Uterus (tissue), 4 donors: Measurements from ENCODE around the gene HOXB4. TPM values are rescaled to one million over a fixed set of nuclear protein-coding genes. Genes with fewer than 3 reads are reported as not detected.

Experiments used
- DNase-seq, 2 donors: peaks; one replicate each; pipeline ENCODE4 v3.0.0-alpha.2; 2019 to 2020
- H3K27ac ChIP-seq, 2 donors: fragments of 200-600 bp; sonication (generic); 1 replicate in 1 of 2; 2 replicates in 1 of 2; pipeline ENCODE4 v1.5.1; 2016 to 2018
- H3K27me3 ChIP-seq, 2 donors: fragments of 200-600 bp; sonication (generic); one replicate each; pipeline ENCODE4 v1.5.1; 2018 to 2019; ENCODE audit warnings: control low read depth in 1 of 2
- H3K36me3 ChIP-seq, 2 donors: fragments of 200-600 bp; sonication (generic); one replicate each; pipeline ENCODE4 v1.5.1; 2019; ENCODE audit warnings: control low read depth in 1 of 2
- H3K4me1 ChIP-seq, 2 donors: fragments of 200-600 bp; sonication (generic); one replicate each; pipeline ENCODE4 v1.5.1; 2018 to 2019; ENCODE audit warnings: control low read depth in 1 of 2
- H3K4me3 ChIP-seq, 2 donors: fragments of 200-600 bp; sonication (generic); 1 replicate in 1 of 2; 2 replicates in 1 of 2; pipeline ENCODE4 v1.5.1; 2018 to 2019; ENCODE audit warnings: mild to moderate bottlenecking in 1 of 2
- H3K9me3 ChIP-seq, 2 donors: fragments of 200-600 bp; sonication (generic); one replicate each; pipeline ENCODE4 v1.5.1; 2019; ENCODE audit warnings: control low read depth in 1 of 2
- POLR2A ChIP-seq, 2 donors: fragments of 450-650 bp; IDR thresholded peaks; one replicate each; pipeline ENCODE4 v1.6.1; 2016; ENCODE audit warnings: antibody characterized with exemption in 2 of 2, mild to moderate bottlenecking in 1 of 2, moderate library complexity in 1 of 2
- intact Hi-C: fragments of 100-400 bp; cut with DNase I; formaldehyde crosslinking; loops from one replicate; pipeline ENCODE4 v1.15.1; 2023; ENCODE audit warnings: low total_unique reads
- total RNA-seq, 4 donors: library from RNA; depleted of rRNA in 3 of 4; stranded (reverse); fragments of >200 nt in 3 of 4; gene quantifications; one replicate each; pipeline versions ENCODE4 v1.1.0 to v1.2.4, GENCODE V29; 2014 to 2023
- TF ChIP-seq, protein P1 (sequence below), 4 experiments: fragments of 200-600 bp in 2 of 4; fragments of 450-650 bp in 2 of 4; sonication (generic) in 2 of 4; IDR thresholded peaks; one replicate each; pipeline ENCODE4 v1.5.1; 2016 to 2019; ENCODE audit warnings: antibody characterized with exemption in 4 of 4, mild to moderate bottlenecking in 2 of 4, moderate library complexity in 1 of 4
- donor health status: DM: yes; HTN: yes; CAD: no.

The HOXB4 gene
- total RNA-seq, 4 donors from 2014 or later = 0.88 to 6.9 (median 5.5) TPM; not detected in 1

DNA sequence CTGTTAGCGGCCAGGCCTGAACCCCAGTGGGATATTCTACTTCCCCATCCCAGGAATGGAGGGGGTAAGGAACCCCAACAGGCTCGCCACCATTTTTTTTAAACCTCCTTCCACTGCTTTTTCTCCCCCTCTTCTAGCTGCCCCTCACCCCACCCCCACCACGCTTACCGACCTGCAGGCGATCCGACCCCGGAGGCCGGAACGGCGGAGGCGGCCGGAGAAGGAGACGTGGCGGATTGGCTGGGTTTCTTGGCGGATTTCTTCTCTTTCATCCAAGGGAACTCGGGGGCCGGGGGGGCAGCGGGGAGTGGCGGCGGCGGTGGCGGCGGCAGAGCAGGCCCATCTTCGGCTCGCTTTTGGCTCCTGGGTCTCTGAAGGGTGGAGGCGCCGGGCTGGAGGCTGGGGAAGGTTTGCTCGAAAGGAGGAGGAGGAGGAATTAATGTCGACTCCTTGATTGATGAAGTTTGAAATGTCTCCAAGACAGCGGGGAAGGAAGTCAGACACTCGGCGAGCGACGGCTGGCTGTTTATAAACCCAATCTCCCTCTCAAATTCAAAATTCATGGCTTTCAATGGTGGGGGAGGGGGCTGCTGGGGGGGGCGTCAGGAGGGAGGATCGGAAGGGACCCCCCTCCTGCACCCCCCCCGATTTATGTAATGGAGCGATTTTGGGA is 33.7 kb downstream of the HOXB4 start:
- H3K9me3 ChIP-seq = no peaks in the 10 kb centered on the region
- peak; percentile 92 to 95 for DNase-seq
- H3K4me3 ChIP-seq = peak overlapping the region; percentile 55 to 64
- peaks cover 12 to 17% of the 10 kb centered on the region in 2 donors for H3K4me1 ChIP-seq
- TF ChIP-seq POLR2A (IDR thresholded peaks at IDR 0.05) = peak; percentile 50 to 51
- TF ChIP-seq, protein P1, sequence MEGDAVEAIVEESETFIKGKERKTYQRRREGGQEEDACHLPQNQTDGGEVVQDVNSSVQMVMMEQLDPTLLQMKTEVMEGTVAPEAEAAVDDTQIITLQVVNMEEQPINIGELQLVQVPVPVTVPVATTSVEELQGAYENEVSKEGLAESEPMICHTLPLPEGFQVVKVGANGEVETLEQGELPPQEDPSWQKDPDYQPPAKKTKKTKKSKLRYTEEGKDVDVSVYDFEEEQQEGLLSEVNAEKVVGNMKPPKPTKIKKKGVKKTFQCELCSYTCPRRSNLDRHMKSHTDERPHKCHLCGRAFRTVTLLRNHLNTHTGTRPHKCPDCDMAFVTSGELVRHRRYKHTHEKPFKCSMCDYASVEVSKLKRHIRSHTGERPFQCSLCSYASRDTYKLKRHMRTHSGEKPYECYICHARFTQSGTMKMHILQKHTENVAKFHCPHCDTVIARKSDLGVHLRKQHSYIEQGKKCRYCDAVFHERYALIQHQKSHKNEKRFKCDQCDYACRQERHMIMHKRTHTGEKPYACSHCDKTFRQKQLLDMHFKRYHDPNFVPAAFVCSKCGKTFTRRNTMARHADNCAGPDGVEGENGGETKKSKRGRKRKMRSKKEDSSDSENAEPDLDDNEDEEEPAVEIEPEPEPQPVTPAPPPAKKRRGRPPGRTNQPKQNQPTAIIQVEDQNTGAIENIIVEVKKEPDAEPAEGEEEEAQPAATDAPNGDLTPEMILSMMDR (IDR thresholded peaks at IDR 0.05) = no peak
- intact Hi-C loops = no loop called here
- peak overlapping the region; percentile 93 to 97 for H3K27ac ChIP-seq
- H3K36me3 ChIP-seq = no peaks in the 10 kb centered on the region
- no peaks in the 10 kb centered on the region for H3K27me3 ChIP-seq

DNA sequence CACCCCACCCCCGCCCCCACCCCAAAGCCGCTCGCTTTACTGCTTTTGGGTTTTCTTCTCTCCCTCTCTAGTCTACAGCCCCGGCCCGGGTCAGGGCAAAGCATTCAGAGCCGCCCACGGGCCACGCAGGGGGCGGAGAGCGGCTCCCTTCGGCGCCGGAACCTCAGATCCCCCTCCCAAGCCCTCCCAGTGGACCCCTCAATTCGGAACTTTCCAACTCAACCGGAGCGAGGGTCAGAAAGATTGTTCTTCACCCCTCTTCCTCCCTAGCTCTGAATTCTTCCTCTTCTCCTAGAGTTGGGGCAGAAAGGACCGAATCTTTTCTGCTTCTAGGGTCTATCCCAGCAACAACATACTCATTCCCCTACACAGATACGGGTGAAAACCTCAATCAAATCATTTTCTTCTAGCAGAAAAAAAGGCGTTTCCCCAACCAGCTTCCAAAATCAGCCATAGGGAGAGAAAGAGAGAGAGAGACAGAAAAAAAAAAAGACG is 34.2 kb downstream of the HOXB4 start:
- DNase-seq = no peak
- no peaks in the 10 kb centered on the region for H3K9me3 ChIP-seq
- peak overlapping the region; percentile 93 to 97 for H3K27ac ChIP-seq
- intact Hi-C loops = no loop called here
- TF ChIP-seq, protein P1 (IDR thresholded peaks at IDR 0.05) = no peak
- no peak for TF ChIP-seq POLR2A (IDR thresholded peaks at IDR 0.05)
- peaks cover 12 to 16% of the 10 kb centered on the region in 2 donors for H3K4me1 ChIP-seq
- H3K36me3 ChIP-seq = no peaks in the 10 kb centered on the region
- H3K27me3 ChIP-seq = no peaks in the 10 kb centered on the region
- H3K4me3 ChIP-seq = peak overlapping the region; percentile 55 to 64

DNA sequence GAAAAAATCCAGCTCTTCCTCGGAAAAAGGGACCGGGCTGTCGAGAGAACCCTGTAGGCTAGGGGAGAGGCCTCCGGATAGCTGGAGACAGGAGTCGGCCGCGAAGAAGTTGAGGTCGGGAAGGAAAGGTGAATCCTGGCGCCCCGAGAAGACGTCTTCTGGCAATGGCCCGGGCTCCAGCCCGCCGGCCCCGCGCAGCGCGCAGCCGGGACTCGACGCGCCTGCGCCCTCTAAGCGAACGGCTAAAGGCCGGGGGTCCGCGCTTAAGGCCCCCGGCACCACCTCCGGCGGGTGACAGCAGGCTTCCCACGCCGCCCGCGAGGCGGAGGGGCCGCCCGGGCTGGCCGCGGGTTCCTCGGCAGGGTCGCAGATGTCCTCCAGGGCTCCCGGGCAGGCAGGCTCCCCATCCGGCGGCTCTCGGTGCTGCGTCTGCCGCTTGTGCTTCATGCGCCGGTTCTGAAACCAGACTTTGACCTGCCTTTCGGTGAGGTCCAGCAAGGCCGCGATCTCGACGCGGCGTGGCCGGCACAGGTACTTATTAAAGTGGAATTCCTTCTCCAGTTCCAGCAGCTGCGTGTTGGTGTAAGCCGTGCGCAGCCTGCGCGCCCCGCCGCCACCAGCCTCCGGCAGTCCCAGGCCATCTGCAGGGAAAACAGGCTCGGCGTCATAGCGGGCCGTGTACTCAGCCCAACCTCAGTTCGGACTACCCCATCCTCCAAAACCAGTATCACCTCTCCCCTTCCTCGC is 34.9 kb downstream of the HOXB4 start:
- Histone ChIP-seq H3K27ac (peak overlapping the region; percentile 93 to 97), H3K4me3 (peak overlapping the region; percentile 55 to 64), H3K36me3 (no peaks in the 10 kb centered on the region), H3K9me3 (no peaks in the 10 kb centered on the region), H3K27me3 (no peaks in the 10 kb centered on the region), H3K4me1 (peaks cover 10 to 12% of the 10 kb centered on the region in 2 donors)
- intact Hi-C loops = no loop called here
- DNase-seq = peak in 1 of 2 donors; percentile 52
- peak; percentile 2 to 24 for TF ChIP-seq POLR2A (IDR thresholded peaks at IDR 0.05)
- TF ChIP-seq, protein P1 (IDR thresholded peaks at IDR 0.05) = peak in 2 of 4 experiments; percentile 16 to 24

DNA sequence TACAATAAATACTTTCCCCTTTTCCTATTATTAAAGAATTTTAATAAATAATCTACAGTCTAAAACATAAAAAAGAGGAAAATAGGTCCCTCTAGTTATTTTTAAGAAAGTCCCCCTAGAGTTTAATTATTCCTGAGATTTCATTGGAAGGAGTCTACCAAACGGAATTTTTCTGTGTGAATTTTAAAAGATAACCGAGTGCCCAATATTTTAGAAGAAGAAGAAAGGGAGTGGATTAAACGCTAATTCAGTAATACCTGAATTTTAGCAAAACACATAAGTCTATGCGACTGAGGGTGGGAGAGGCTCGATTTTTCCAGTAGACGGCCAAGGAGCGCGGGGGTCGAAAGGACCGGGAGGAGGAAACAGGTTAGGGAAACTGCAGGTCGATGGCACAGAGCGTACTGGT is 35.4 kb downstream of the HOXB4 start:
- H3K27me3 ChIP-seq = no peaks in the 10 kb centered on the region
- intact Hi-C loops = no loop called here

More for the DNA sequence above, 35.4 kb downstream of the HOXB4 start:
- Histone ChIP-seq H3K27ac (peak overlapping the region; percentile 93 to 97), H3K4me1 (peaks cover 10 to 12% of the 10 kb centered on the region in 2 donors), H3K36me3 (no peaks in the 10 kb centered on the region), H3K9me3 (no peaks in the 10 kb centered on the region), H3K4me3 (peak overlapping the region; percentile 55 to 64)
- TF ChIP-seq POLR2A (IDR thresholded peaks at IDR 0.05) = no peak
- TF ChIP-seq, protein P1 (IDR thresholded peaks at IDR 0.05) = no peak
- no peak for DNase-seq
